HG02938 (cell line): ENCODE results near the gene PPP3R1.
A peak's percentile ranks its signal among the peaks of the same experiment; 100 is the strongest.

Experiments used
- ATAC-seq: cut with Tn5 transposase; IDR thresholded peaks from one replicate; pipeline ENCODE4 v1.9.1; 2021; ENCODE audit warnings: mild to moderate bottlenecking, moderate library complexity; ENCODE audit not compliant: unreplicated experiment

The PPP3R1 gene

GRCh38 chr2:68252400-68253218 lies at the start of gene PPP3R1:
Gene PPP3R1 (minus strand): TSS chr2:68252532. CDS start chr2:68252127, 405 bp downstream.
- peak; percentile 67 for ATAC-seq

GRCh38 chr2:68295516-68295915 lies 43.2 kb upstream of the PPP3R1 start:
- peak; percentile 47 for ATAC-seq

GRCh38 chr2:68294913-68295312 lies 42.6 kb upstream of the PPP3R1 start:
- ATAC-seq: no peak

GRCh38 chr2:68294187-68294586 lies 41.9 kb upstream of the PPP3R1 start:
- no peak for ATAC-seq

GRCh38 chr2:68293755-68294154 lies 41.4 kb upstream of the PPP3R1 start:
- no peak for ATAC-seq

- no peak for ATAC-seq
These were observed 40.7 kb upstream of the PPP3R1 start for GRCh38 chr2:68293024-68293423.

- no peak for ATAC-seq
These were observed 39.9 kb upstream of the PPP3R1 start for GRCh38 chr2:68292108-68292710.

GRCh38 chr2:68291314-68291713 lies 39.0 kb upstream of the PPP3R1 start:
- ATAC-seq: no peak

- ATAC-seq: no peak
These were observed 38.6 kb upstream of the PPP3R1 start for GRCh38 chr2:68290901-68291300.

GRCh38 chr2:68287580-68288441 lies 35.5 kb upstream of the PPP3R1 start:
- no peak for ATAC-seq

GRCh38 chr2:68284896-68285295 lies 32.6 kb upstream of the PPP3R1 start:
- ATAC-seq: no peak

GRCh38 chr2:68283419-68283812 lies 31.1 kb upstream of the PPP3R1 start:
- ATAC-seq: no peak

- ATAC-seq: peak; percentile 51
These were observed 30.6 kb upstream of the PPP3R1 start for GRCh38 chr2:68282811-68283418.

GRCh38 chr2:68280796-68281195 lies 28.5 kb upstream of the PPP3R1 start:
- no peak for ATAC-seq

GRCh38 chr2:68280348-68280747 lies 28.0 kb upstream of the PPP3R1 start:
- ATAC-seq: no peak

- no peak for ATAC-seq
These were observed 27.4 kb upstream of the PPP3R1 start for GRCh38 chr2:68279691-68280090.

GRCh38 chr2:68278169-68278568 lies 25.8 kb upstream of the PPP3R1 start:
- no peak for ATAC-seq

- no peak for ATAC-seq
These were observed 21.7 kb upstream of the PPP3R1 start for GRCh38 chr2:68274022-68274421.

- no peak for ATAC-seq
These were observed 20.1 kb upstream of the PPP3R1 start for GRCh38 chr2:68272246-68272994.

GRCh38 chr2:68266655-68267054 lies 14.3 kb upstream of the PPP3R1 start:
- ATAC-seq: no peak
